GM19238 (cell line): Measurements from ENCODE around the gene AP1S2.

Experiments used
- DNase-seq: peaks from one replicate; pipeline ENCODE4 v3.0.0; 2011; ENCODE audit warnings: low spot score; ENCODE audit not compliant: insufficient read length

AP1S2 gene

GRCh38 chrX:15812192-15812938 is 42.2 kb downstream of the AP1S2 start:
- DNase-seq, result no peak

GRCh38 chrX:15808254-15808653 is 46.4 kb downstream of the AP1S2 start:
- no peak for DNase-seq

DNA sequence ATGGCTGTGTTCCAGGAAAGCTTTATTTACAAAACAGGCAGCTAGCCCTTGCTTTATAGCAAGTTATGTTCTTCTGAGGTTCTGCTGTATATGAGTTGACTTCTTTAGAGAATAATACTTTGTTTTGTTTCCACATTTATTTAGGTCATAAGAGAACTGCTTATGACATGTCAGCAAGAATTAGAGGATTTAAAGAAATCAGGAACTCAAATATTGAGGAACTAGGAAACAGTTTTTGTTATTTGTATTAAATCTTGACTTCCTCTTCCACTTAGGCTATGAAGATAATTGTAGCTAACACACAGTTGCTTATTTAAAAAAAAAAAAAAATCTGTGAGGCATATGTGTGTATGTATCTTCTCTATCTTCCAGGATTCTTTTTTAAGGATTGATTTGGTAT is 50.0 kb downstream of the AP1S2 start:
- no peak for DNase-seq

DNA sequence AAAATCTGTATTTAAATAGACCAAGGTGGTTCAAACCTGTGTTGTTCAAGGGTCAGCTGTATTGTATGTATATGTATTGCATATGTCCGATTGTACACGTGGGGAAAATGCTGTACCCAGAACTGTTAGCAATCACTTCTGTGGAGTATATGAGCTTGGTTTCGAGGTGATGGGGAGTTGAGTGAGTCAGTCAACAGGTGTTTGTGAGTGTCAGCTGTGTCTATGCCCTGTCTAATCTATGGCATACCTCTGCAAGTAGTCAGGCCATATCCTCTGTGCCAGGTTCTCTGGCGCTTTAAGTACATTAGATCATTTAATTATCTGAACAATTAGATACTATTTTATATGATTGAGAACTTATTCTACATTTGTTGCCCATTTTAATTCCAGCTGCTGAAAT is 56.9 kb downstream of the AP1S2 start:
- no peak for DNase-seq

- DNase-seq, result no peak
Measured at GRCh38 chrX:15790769-15791290, 63.8 kb downstream of the AP1S2 start.

DNA sequence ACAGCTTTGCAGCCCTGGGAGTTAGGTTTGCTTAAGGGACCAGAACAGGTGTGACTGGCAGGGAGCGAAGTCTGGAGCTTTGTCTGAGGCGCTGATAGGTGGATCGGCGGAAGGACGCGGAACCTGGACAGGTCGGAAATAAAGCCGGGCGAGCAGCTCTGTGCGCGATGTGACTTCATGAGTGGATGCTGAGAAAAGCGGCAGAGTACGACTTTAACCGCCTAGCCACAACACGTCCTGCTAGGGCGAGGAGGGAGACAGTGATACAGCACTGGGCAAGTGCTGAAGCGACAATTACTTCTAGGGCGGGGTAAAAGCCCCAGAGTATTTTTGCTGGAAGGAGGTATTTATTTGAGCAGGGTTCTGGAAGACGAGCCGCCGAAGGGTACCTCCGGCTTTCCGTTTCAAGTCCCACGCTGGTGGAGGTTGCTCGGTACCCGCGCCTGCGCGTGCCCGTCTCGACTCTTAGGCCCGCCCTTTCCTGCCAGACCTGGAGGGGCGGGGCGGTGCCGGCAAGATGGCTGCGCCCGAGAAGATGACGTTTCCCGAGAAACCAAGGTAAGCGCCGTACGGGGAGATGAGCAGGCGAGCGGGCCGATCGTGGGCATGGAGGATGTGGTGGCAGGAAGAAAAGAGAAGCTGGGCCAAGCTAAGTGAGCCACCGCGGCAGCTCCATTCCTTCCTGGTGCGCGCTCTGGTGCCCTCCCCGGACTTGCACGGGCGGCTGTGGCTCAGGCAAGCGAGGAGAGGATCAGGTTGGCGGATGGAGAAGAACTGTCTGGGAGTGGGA is 64.4 kb downstream of the AP1S2 start, which contains the start of gene ZRSR2:
Gene ZRSR2 (plus strand): TSS at position 506 of the 790 bp plus-strand sequence. CDS start 12 bp downstream, at position 518.
- peak; percentile 91 for DNase-seq

GRCh38 chrX:15786915-15787314 is 67.7 kb downstream of the AP1S2 start:
- DNase-seq, result no peak

- DNase-seq, result no peak
Measured at GRCh38 chrX:15785176-15785750, 69.3 kb downstream of the AP1S2 start.

GRCh38 chrX:15781961-15782699 is 72.5 kb downstream of the AP1S2 start:
- peak; percentile 34 for DNase-seq
